ENCODE results near the gene AFF1.
A peak's percentile ranks its signal among the peaks of the same experiment; 100 is the strongest.

Gene AFF1

DNA sequence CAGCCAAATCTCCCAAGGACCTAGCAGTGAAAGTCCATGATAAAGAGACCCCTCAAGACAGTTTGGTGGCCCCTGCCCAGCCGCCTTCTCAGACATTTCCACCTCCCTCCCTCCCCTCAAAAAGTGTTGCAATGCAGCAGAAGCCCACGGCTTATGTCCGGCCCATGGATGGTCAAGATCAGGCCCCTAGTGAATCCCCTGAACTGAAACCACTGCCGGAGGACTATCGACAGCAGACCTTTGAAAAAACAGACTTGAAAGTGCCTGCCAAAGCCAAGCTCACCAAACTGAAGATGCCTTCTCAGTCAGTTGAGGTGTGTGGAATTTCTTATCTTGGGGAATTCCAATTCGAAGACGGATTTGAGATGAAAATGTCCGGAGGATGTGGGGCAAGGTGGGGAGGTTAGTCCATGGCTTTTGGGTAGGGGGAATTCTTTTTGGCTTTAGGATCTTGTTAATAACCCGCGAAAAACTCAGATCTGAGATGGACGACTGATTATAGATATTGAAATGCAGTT lies 112.5 kb downstream of the AFF1 start:
- FAIRE-seq (no peak), DNase-seq (ENCODE audit: insufficient read length, low spot score) (no peak)
- no peak for TF ChIP-seq PAX5 (IDR thresholded peaks at IDR 0.05; ENCODE audit: insufficient read depth, low read length, severe bottlenecking)
- TF ChIP-seq POLR2AphosphoS5 (IDR thresholded peaks at IDR 0.05; ENCODE audit: low read depth, low read length): no peak
- TF ChIP-seq POU2F2 (IDR thresholded peaks at IDR 0.05; ENCODE audit: low read depth, low read length): no peak
- TF ChIP-seq POLR2A (IDR thresholded peaks at IDR 0.05; ENCODE audit: low read depth, low read length): no peak
- no peak for TF ChIP-seq SPI1 (IDR thresholded peaks at IDR 0.05; ENCODE audit: low read depth, low read length)
- TF ChIP-seq TAF1 (IDR thresholded peaks at IDR 0.05; ENCODE audit: low read depth, low read length): no peak

DNA sequence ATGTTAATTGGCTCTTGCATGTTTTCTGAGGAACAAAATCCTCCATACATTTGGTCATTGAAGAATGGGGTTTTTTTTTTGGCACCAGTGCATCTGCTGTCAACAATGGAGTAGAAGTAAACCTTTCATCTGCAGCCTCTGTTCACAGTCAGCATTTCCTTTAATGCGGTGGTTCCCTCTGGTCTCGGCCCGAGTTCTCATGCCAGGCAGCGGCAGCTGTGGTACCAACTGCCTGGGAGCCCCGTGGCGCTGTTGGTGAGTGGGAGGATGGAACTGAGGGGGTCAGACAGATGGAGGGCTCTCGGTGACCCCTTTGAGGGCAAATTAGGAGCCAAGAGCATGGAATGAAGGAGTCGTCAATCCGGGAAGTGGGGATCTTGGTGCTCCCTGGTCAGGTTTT lies 114.7 kb downstream of the AFF1 start:
- no peak for DNase-seq (ENCODE audit: insufficient read length, low spot score)
- FAIRE-seq: no peak
- TF ChIP-seq POLR2A (IDR thresholded peaks at IDR 0.05; ENCODE audit: low read depth, low read length) (no peak), TAF1 (IDR thresholded peaks at IDR 0.05; ENCODE audit: low read depth, low read length) (no peak), POLR2AphosphoS5 (IDR thresholded peaks at IDR 0.05; ENCODE audit: low read depth, low read length) (no peak), SPI1 (IDR thresholded peaks at IDR 0.05; ENCODE audit: low read depth, low read length) (no peak), POU2F2 (IDR thresholded peaks at IDR 0.05; ENCODE audit: low read depth, low read length) (no peak), PAX5 (IDR thresholded peaks at IDR 0.05; ENCODE audit: insufficient read depth, low read length, severe bottlenecking) (no peak)

DNA sequence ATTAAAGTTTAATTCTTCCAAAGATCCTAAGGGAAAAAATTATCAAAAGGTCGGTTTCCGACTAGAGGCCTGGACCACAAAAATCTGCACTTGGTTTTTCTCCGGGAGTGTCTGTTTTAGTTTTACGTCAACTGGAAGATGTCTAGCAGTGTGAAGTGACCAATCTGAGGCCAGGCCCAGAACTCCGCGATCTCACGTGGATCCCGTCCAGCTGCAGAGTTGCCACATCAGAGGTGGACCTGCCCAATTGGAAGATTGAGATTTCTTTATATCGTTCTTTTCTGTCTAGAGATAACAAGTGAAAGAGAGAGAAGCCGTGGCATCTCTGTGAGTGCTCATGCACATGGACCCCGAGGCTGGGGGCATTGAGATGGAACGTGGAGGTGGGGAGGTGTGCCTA lies 115.8 kb downstream of the AFF1 start:
- FAIRE-seq (no peak), DNase-seq (ENCODE audit: insufficient read length, low spot score) (no peak)
- TF ChIP-seq TAF1 (IDR thresholded peaks at IDR 0.05; ENCODE audit: low read depth, low read length) (no peak), POLR2AphosphoS5 (IDR thresholded peaks at IDR 0.05; ENCODE audit: low read depth, low read length) (no peak), SPI1 (IDR thresholded peaks at IDR 0.05; ENCODE audit: low read depth, low read length) (no peak), POLR2A (IDR thresholded peaks at IDR 0.05; ENCODE audit: low read depth, low read length) (no peak), PAX5 (IDR thresholded peaks at IDR 0.05; ENCODE audit: insufficient read depth, low read length, severe bottlenecking) (no peak), POU2F2 (IDR thresholded peaks at IDR 0.05; ENCODE audit: low read depth, low read length) (no peak)

DNA sequence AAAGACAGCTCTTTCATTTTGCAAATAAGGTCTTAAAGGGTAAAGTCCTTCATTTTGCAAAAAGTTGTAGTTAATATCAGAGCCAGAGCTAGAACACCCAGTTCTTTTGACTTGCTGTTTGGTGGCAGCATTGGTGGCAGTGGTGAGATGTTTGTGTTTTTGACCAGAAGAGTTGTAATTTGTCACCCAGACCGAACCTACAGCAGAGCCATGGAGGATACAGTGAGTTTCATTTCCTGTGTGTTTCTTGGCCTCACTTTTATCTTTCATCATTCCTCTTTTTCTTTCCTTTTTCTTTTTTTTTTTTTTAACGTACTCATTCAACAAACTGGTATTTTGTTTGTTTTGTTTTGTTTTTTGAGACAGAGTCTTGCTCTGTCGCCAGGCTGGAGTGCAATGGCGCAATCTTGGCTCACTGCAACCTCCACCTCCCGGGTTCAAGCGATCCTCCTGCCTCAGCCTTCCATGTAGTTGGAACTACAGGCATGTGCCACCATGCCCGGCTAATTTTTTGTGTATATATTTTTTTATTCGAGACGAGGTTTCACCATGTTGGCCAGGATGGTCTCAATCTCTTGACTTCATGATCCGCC lies 116.4 kb downstream of the AFF1 start:
- no peak for DNase-seq (ENCODE audit: insufficient read length, low spot score)
- TF ChIP-seq SPI1 (IDR thresholded peaks at IDR 0.05; ENCODE audit: low read depth, low read length): 0 out of 2 replicates have a peak, but pooled peaks have one; percentile 2
- no peak for TF ChIP-seq TAF1 (IDR thresholded peaks at IDR 0.05; ENCODE audit: low read depth, low read length)
- no peak for FAIRE-seq

DNA sequence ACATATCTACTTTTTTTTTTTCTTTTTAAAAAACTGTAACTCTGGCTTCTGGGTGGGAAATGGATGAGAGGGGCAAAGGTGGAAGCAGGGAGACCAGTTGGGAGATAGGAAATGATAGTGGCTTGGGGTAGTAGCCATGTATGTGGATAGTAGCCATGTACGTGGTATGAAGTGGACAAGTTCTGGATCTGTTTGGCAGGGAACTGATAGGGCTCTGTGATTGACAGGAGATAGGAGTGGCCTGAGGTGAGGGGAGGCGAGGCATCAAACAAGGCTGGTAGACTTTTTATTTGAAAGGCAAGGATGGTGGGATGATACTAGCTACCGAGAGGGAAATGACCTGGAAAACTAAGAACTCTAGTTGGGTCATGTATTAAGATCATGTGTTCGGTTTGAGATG lies 117.8 kb downstream of the AFF1 start:
- TF ChIP-seq PAX5 (IDR thresholded peaks at IDR 0.05; ENCODE audit: insufficient read depth, low read length, severe bottlenecking): no peak
- no peak for DNase-seq (ENCODE audit: insufficient read length, low spot score)
- FAIRE-seq: no peak

DNA sequence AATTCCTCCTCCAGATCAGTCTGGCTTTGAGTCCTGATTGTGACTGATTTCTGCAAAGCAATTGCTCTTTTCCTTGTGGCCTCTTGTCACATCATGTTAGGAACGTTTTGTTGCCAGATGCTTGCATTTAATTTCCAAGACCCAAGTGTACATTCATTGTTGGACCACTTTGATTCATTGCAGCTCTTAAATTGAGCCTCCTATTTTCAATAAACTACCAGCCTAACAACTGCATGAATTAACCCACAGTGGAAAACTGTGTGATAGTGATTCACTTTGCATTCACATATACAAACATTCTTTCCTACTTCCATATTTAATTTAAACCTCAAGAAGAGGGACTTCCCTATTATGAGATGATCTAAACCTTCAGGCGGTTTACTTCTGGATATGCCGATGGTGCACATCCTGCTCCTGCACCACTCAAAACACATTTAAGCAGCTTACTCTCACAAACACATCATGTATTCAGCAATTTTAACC lies 118.4 kb downstream of the AFF1 start:
- TF ChIP-seq PAX5 (IDR thresholded peaks at IDR 0.05; ENCODE audit: insufficient read depth, low read length, severe bottlenecking): no peak
- no peak for TF ChIP-seq POU2F2 (IDR thresholded peaks at IDR 0.05; ENCODE audit: low read depth, low read length)
- TF ChIP-seq POLR2AphosphoS5 (IDR thresholded peaks at IDR 0.05; ENCODE audit: low read depth, low read length): no peak
- no peak for TF ChIP-seq POLR2A (IDR thresholded peaks at IDR 0.05; ENCODE audit: low read depth, low read length)
- no peak for TF ChIP-seq SPI1 (IDR thresholded peaks at IDR 0.05; ENCODE audit: low read depth, low read length)
- no peak for TF ChIP-seq TAF1 (IDR thresholded peaks at IDR 0.05; ENCODE audit: low read depth, low read length)
- DNase-seq (ENCODE audit: insufficient read length, low spot score) (no peak), FAIRE-seq (peak; percentile 56)

DNA sequence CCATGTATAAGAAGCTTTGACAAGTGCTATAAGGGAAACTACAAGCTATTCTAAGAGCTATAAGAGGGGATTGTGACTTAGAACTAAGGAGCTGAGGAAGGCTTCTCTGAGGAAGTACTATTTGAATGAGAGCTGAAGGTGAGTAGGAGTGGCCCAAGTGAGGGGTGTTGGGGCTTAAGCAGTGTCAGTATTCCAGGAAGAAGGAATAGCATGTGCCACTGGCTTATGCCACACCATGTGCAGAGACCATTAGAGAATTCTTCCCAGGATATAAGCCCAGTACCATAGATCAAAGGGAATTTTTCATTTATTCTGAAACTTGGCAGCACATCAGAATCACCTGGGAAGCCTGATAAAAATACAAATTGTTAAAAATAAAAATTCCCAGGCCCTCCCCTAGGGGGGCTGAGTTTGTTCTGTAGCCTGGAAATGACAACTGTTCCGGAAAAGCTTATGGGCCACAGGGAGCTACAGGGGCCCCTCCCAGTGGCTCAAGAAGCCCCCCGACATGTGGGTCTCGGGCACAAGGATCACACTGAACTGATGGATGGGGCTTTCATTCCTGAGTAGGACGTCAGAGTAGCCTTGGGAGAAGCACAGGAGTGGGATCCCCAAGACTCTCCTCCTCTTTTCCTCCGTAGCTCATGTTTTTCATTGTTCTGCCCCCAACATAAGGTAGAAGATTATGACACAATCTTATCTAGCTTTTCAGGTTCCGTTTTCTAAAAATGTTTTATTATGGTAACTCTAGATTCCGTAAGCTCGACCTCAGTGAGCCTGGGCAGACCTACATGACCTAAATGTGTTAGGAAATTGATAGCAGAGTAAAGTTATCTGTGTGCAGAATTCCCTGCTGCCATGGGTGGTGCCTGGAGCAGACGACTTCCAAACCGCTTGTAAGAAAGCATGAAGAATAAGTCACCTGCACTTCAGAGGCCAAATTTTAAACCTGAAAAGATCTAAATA lies 119.3 kb downstream of the AFF1 start:
- TF ChIP-seq POLR2AphosphoS5 (IDR thresholded peaks at IDR 0.05; ENCODE audit: low read depth, low read length) (no peak), SPI1 (IDR thresholded peaks at IDR 0.05; ENCODE audit: low read depth, low read length) (no peak), POU2F2 (IDR thresholded peaks at IDR 0.05; ENCODE audit: low read depth, low read length) (no peak), TAF1 (IDR thresholded peaks at IDR 0.05; ENCODE audit: low read depth, low read length) (no peak), POLR2A (IDR thresholded peaks at IDR 0.05; ENCODE audit: low read depth, low read length) (no peak), PAX5 (IDR thresholded peaks at IDR 0.05; ENCODE audit: insufficient read depth, low read length, severe bottlenecking) (no peak)
- DNase-seq (ENCODE audit: insufficient read length, low spot score) (no peak), FAIRE-seq (no peak)

DNA sequence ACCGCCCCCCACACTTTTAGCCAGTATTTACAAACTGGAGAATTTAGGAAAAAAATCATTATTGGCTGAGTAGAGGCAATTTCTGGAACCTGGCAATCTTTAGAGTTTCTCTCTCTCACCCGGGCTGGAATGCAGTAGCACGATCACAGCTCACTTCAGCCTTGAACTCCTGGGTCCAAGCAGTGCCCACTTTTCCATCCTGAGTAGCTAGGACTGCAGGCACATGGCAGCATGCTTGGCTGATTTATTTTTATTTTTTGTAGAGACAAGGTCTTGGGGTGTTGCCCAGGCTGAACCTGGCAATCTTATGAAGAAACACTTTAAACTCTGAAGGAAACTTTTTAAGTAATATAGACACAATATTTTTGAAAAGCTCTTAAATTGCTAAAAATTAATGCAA lies 120.1 kb downstream of the AFF1 start:
- TF ChIP-seq POLR2A (IDR thresholded peaks at IDR 0.05; ENCODE audit: low read depth, low read length) (no peak), POLR2AphosphoS5 (IDR thresholded peaks at IDR 0.05; ENCODE audit: low read depth, low read length) (no peak), SPI1 (IDR thresholded peaks at IDR 0.05; ENCODE audit: low read depth, low read length) (no peak)
- FAIRE-seq: no peak
- no peak for DNase-seq (ENCODE audit: insufficient read length, low spot score)

DNA sequence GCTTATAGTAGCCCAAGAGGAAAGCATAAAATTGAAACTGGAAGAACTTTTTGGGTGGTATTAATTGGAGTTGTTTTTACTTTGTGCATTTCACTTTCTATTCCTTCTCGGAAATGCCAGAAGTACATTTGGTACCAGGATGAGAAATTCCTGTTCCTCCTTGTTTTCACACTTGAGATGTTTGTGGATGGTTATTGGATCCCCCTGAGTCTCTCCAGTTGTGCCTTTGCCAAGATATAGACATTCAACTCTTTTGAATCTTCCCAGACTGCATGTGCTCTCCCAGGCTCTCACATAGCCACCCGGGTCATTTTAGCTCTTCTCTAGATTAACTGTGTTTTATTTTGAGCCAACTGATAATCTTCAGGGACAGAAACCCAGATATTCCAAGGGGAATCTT lies 120.5 kb downstream of the AFF1 start:
- no peak for TF ChIP-seq PAX5 (IDR thresholded peaks at IDR 0.05; ENCODE audit: insufficient read depth, low read length, severe bottlenecking)
- no peak for TF ChIP-seq TAF1 (IDR thresholded peaks at IDR 0.05; ENCODE audit: low read depth, low read length)
- TF ChIP-seq POU2F2 (IDR thresholded peaks at IDR 0.05; ENCODE audit: low read depth, low read length): no peak
- no peak for TF ChIP-seq SPI1 (IDR thresholded peaks at IDR 0.05; ENCODE audit: low read depth, low read length)
- TF ChIP-seq POLR2A (IDR thresholded peaks at IDR 0.05; ENCODE audit: low read depth, low read length): no peak
- FAIRE-seq (peak; percentile 70), DNase-seq (ENCODE audit: insufficient read length, low spot score) (no peak)

DNA sequence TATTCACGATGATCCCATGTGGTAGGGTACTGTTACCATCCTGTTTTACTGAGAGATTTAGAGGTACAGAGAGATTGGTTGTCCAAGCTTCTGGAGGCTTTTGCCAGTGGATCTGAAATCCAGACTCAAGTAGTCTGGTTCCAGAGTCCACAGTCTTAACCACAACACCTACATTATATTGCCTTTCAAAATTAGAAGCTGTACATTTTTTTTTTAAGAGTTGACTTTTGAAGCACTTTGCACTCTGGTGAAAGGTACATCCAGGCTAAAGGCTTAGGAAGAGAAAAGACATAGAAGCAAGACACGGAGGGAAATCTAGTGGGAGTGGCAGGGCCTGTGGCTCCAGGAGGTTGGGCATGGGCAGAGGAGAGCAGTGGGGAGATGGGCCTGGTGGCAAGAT lies 122.1 kb downstream of the AFF1 start:
- FAIRE-seq: no peak
- no peak for DNase-seq (ENCODE audit: insufficient read length, low spot score)
- TF ChIP-seq PAX5 (IDR thresholded peaks at IDR 0.05; ENCODE audit: insufficient read depth, low read length, severe bottlenecking): no peak
- TF ChIP-seq POLR2A (IDR thresholded peaks at IDR 0.05; ENCODE audit: low read depth, low read length): no peak
- no peak for TF ChIP-seq TAF1 (IDR thresholded peaks at IDR 0.05; ENCODE audit: low read depth, low read length)
- no peak for TF ChIP-seq POU2F2 (IDR thresholded peaks at IDR 0.05; ENCODE audit: low read depth, low read length)
- no peak for TF ChIP-seq SPI1 (IDR thresholded peaks at IDR 0.05; ENCODE audit: low read depth, low read length)
- TF ChIP-seq POLR2AphosphoS5 (IDR thresholded peaks at IDR 0.05; ENCODE audit: low read depth, low read length): no peak
